Endothelial cell of umbilical vein (primary cell): Measurements from ENCODE around the gene SPINK4. TPM values are rescaled to one million over a fixed set of nuclear protein-coding genes. Genes with fewer than 3 reads are reported as not detected.

Experiments used
- BruUV-seq: library from RNA; stranded (reverse); fragments of 400-500 nt; replicated peaks from 2 replicates; lab custom pipeline; 2021; lab: Mats Ljungman, UMichigan
- CTCF ChIA-PET: fragments of 300-600, 350-600 bp; sonication (Branson Sonifier 250); formaldehyde crosslinking; loops from one replicate; lab custom pipeline; 2021; ENCODE audit warnings: antibody characterized with exemption, inconsistent platforms; lab: Charles Lee
- POLR2A ChIA-PET: fragments of 300-600, 350-600 bp; sonication (Branson Sonifier 250); formaldehyde crosslinking; loops from one replicate; lab custom pipeline; 2021; ENCODE audit warnings: antibody characterized with exemption, inconsistent platforms; lab: Charles Lee
- DNase-seq: peaks from one replicate; pipeline ENCODE4 v3.0.0-alpha.2; 2011; ENCODE audit warnings: low read depth, low spot score
- FAIRE-seq: peaks from 2 replicates; lab custom pipeline; 2011; peaks lifted over from hg19 to GRCh38; lab: Jason Lieb, UNC
- H2AFZ ChIP-seq: 2 replicates; pipeline ENCODE4 v1.6.0; 2012; ENCODE audit warnings: low read depth, low read length, control low read depth, inconsistent platforms
- H3K27ac ChIP-seq: 2 replicates; pipeline ENCODE4 v1.5.1; 2011; ENCODE audit warnings: low read depth, mild to moderate bottlenecking, control low read depth, low read length, moderate library complexity; ENCODE audit not compliant: insufficient read depth
- H3K27me3 ChIP-seq, 2 experiments: 2 replicates each; pipeline versions ENCODE4 v1.6.0 to v1.6.1; 2011; ENCODE audit warnings: low read length in 2 of 2, mixed read lengths in 1 of 2; ENCODE audit not compliant: control insufficient read depth in 2 of 2, insufficient read depth in 2 of 2
- H3K36me3 ChIP-seq, 2 experiments: 2 replicates in 1 of 2; 3 replicates in 1 of 2; pipeline ENCODE4 v1.5.1; 2011; ENCODE audit warnings: low read length in 2 of 2, mild to moderate bottlenecking in 1 of 2, moderate library complexity in 1 of 2; ENCODE audit not compliant: control insufficient read depth in 2 of 2, insufficient read depth in 2 of 2; ENCODE audit errors: extremely low read depth in 1 of 2
- H3K4me1 ChIP-seq: 3 replicates; pipeline ENCODE4 v1.5.1; 2011; ENCODE audit warnings: mild to moderate bottlenecking, low read length; ENCODE audit not compliant: control insufficient read depth, insufficient read depth; ENCODE audit errors: extremely low read depth
- H3K4me2 ChIP-seq: 2 replicates; pipeline ENCODE4 v1.6.1; 2011; ENCODE audit warnings: low read length, control low read depth, mixed read lengths; ENCODE audit not compliant: insufficient read depth
- H3K4me3 ChIP-seq, 3 experiments: fragments of 200-600 bp in 1 of 3; sonication (generic), shearing (Covaris generic) in 1 of 3; replicated peaks in 1 of 3; 2 replicates each; pipeline ENCODE4 v1.5.1; 2011 to 2016; ENCODE audit warnings: control low read depth in 3 of 3, low read length in 3 of 3, mild to moderate bottlenecking in 2 of 3, inconsistent platforms in 1 of 3, low read depth in 1 of 3, moderate library complexity in 1 of 3; ENCODE audit not compliant: insufficient read depth in 1 of 3
- H3K79me2 ChIP-seq: 2 replicates; pipeline ENCODE4 v1.6.0; 2012; ENCODE audit warnings: low read length, inconsistent platforms; ENCODE audit not compliant: control insufficient read depth, insufficient read depth
- H3K9ac ChIP-seq: replicated peaks from 2 replicates; pipeline ENCODE3; 2011; ENCODE audit warnings: low read length, control low read depth; ENCODE audit not compliant: insufficient read depth; ENCODE audit errors: extremely low read depth
- H3K9me1 ChIP-seq: replicated peaks from 3 replicates; pipeline ENCODE4 v1.6.0; 2011; ENCODE audit warnings: mild to moderate bottlenecking, low read length; ENCODE audit not compliant: control insufficient read depth, insufficient read depth; ENCODE audit errors: extremely low read depth
- H3K9me3 ChIP-seq: replicated peaks from 2 replicates; pipeline ENCODE4 v1.5.1; 2012; ENCODE audit warnings: low read length, inconsistent platforms; ENCODE audit not compliant: control insufficient read depth, insufficient read depth
- H4K20me1 ChIP-seq: replicated peaks from 2 replicates; pipeline ENCODE3; 2011; ENCODE audit warnings: mild to moderate bottlenecking, low read length; ENCODE audit not compliant: control insufficient read depth, insufficient read depth; ENCODE audit errors: extremely low read depth
- CTCF ChIP-seq, 2 donors: IDR thresholded peaks; 1 replicate in 1 of 2; 2 replicates in 1 of 2; pipeline ENCODE4 v1.5.1; 2011; ENCODE audit warnings: low read length in 2 of 2, mild to moderate bottlenecking in 2 of 2, moderate library complexity in 2 of 2, control low read depth in 1 of 2, inconsistent platforms in 1 of 2, low read depth in 1 of 2; ENCODE audit not compliant: insufficient read depth in 1 of 2; ENCODE audit errors: extremely low read depth in 1 of 2
- EZH2 ChIP-seq: IDR thresholded peaks from 2 replicates; pipeline ENCODE4 v1.6.1; 2012; ENCODE audit warnings: borderline replicate concordance, low read depth, mild to moderate bottlenecking, moderate library complexity, low read length, inconsistent platforms; ENCODE audit not compliant: severe bottlenecking
- FOS ChIP-seq: IDR thresholded peaks from 2 replicates; pipeline ENCODE4 v1.6.1; 2011; ENCODE audit warnings: mild to moderate bottlenecking, low read length, moderate library complexity, borderline replicate concordance; ENCODE audit not compliant: insufficient read depth
- GATA2 ChIP-seq: IDR thresholded peaks from 2 replicates; pipeline ENCODE4 v1.7.0; 2011; ENCODE audit warnings: low read depth, mild to moderate bottlenecking, moderate library complexity, mixed read lengths, low read length; ENCODE audit not compliant: insufficient read length, insufficient read depth
- JUN ChIP-seq: IDR thresholded peaks from 2 replicates; pipeline ENCODE4 v1.6.1; 2011; ENCODE audit warnings: borderline replicate concordance, low read depth; ENCODE audit not compliant: insufficient read length, insufficient read depth
- MYC ChIP-seq: IDR thresholded peaks from one replicate; pipeline ENCODE4 v1.6.1; 2011; ENCODE audit warnings: mild to moderate bottlenecking, low read depth, low read length
- POLR2A ChIP-seq: IDR thresholded peaks from 2 replicates; pipeline ENCODE4 v1.6.1; 2012; ENCODE audit warnings: low read depth, mild to moderate bottlenecking, control low read depth, low read length
- POLR2AphosphoS5 ChIP-seq: IDR thresholded peaks from 2 replicates; pipeline ENCODE4 v1.6.1; 2012; ENCODE audit warnings: low read depth, mild to moderate bottlenecking, control low read depth, low read length, moderate library complexity; ENCODE audit not compliant: insufficient read depth
- dilution Hi-C: fragments of 300-500 bp; cut with MboI; formaldehyde crosslinking; loops from one replicate; pipeline ENCODE4 v1.15.0; 2019; ENCODE audit warnings: low sequenced_read_pairs; ENCODE audit not compliant: extremely low pct_ligation_motif_present
- intact Hi-C: fragments of 100-400 bp; cut with micrococcal nuclease; formaldehyde crosslinking; loops from one replicate; pipeline ENCODE4 v1.10.0; 2022
- polyA plus RNA-seq, 4 experiments: library from polyadenylated mRNA; depleted of rRNA in 3 of 4; stranded (reverse) in 3 of 4; unstranded in 1 of 4; fragments of >200 nt; gene quantifications; 2 replicates each; pipeline versions ENCODE4 v1.2.1 to v1.2.3, GENCODE V29; 2011 to 2012; ENCODE audit warnings: missing spikeins in 1 of 4
- total RNA-seq: library from RNA; stranded (reverse); gene quantifications from 2 replicates; pipeline ENCODE4 v1.2.3, GENCODE V29; 2021
- TF ChIP-seq, protein P1 (sequence below): IDR thresholded peaks from 2 replicates; pipeline ENCODE4 v1.6.1; 2011; ENCODE audit not compliant: insufficient read depth, insufficient read length

SPINK4 gene
- total and polyA plus RNA-seq, 2 donors (not counting 3 experiments of a cell fraction or from before 2014, with no cell fraction given), result not detected

GRCh38 chr9:33228606-33229005 lies 11.4 kb upstream of the SPINK4 start:
- Histone ChIP-seq H3K36me3 (no peaks in the 10 kb centered on the region), H3K9me1 (no peaks in the 10 kb centered on the region), H3K4me1 (peaks cover 5% of the 10 kb centered on the region), H3K4me2 (no peak overlapping the region), H3K27ac (no peak overlapping the region), H3K27me3 (peaks cover 0 to 13% of the 10 kb centered on the region in 2 experiments), H2AFZ (no peak overlapping the region), H4K20me1 (no peaks in the 10 kb centered on the region), H3K79me2 (no peaks in the 10 kb centered on the region), H3K9ac (no peak overlapping the region), H3K4me3 (no peak overlapping the region), H3K9me3 (no peaks in the 10 kb centered on the region)
- dilution Hi-C loops (no loop called here), intact Hi-C loops (loop anchor here (5.0 kb wide), 1 partner anchor 646 kb away; no protein-coding TSS in a partner anchor)
- no peak for FAIRE-seq
- no TSS peak for BruUV-seq
- ChIA-PET POLR2A (no interaction called here), CTCF (interaction anchor here (1.0 kb wide), 1 partner anchor 238 kb away, joined by 3 read pairs; no protein-coding TSS in a partner anchor)
- no peak for DNase-seq
- TF ChIP-seq CTCF (IDR thresholded peaks at IDR 0.05; ENCODE audit: extremely low read depth in 1 of 2, insufficient read depth in 1 of 2, low read depth in 1 of 2, low read length in 2 of 2) (no peak), FOS (no peak), POLR2A (no peak), JUN (no peak), MYC (no peak), POLR2AphosphoS5 (no peak), GATA2 (no peak), EZH2 (no peak)
- TF ChIP-seq, protein P1, sequence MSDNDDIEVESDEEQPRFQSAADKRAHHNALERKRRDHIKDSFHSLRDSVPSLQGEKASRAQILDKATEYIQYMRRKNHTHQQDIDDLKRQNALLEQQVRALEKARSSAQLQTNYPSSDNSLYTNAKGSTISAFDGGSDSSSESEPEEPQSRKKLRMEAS, result no peak
